Natural killer cell treated with Interleukin-12 subunit alpha and Interleukin-12 subunit beta and Interleukin-15 and Interleukin-18, amount 100 ng/mL, for 72 hours (primary cell): ENCODE measurements around the gene TAF1L. TPM values are rescaled to one million over a fixed set of nuclear protein-coding genes. Genes with fewer than 3 reads are reported as not detected.
"Not testable (repeated sequence)": the region's sequence is repeated elsewhere in the genome, so short reads cannot be mapped to it uniquely, and the experiment has no call there.

ENCODE experiments used
- ATAC-seq, 2 donors: fragments of 150-1000 bp; cut with Tn5 transposase in 1 of 2; sonication (Bioruptor Pico), chemical (Tn5 transposase) in 1 of 2; 2 replicates each; pipeline ENCODE4 v1.10.0; 2021
- DNase-seq: peaks from one replicate; pipeline ENCODE4 v3.0.0; 2022; ENCODE audit warnings: low spot score
- H3K27ac Mint-ChIP-seq, 2 donors: 1 replicate in 1 of 2; 2 replicates in 1 of 2; pipeline ENCODE4 v1.8.0; 2022; ENCODE audit warnings: mixed read lengths in 2 of 2, mild to moderate bottlenecking in 1 of 2, moderate library complexity in 1 of 2
- H3K27me3 Mint-ChIP-seq, 2 donors: 1 replicate in 1 of 2; 2 replicates in 1 of 2; pipeline ENCODE4 v1.8.0; 2022; ENCODE audit warnings: mixed read lengths in 2 of 2
- H3K36me3 Mint-ChIP-seq: one replicate; pipeline ENCODE4 v1.8.0; 2022; ENCODE audit warnings: mixed read lengths
- H3K4me1 Mint-ChIP-seq, 2 donors: 1 replicate in 1 of 2; 2 replicates in 1 of 2; pipeline ENCODE4 v1.8.0; 2022; ENCODE audit warnings: low read depth in 2 of 2, mixed read lengths in 2 of 2, mild to moderate bottlenecking in 1 of 2
- H3K4me3 Mint-ChIP-seq: one replicate; pipeline ENCODE4 v1.8.0; 2022; ENCODE audit warnings: mixed read lengths
- H3K9me3 Mint-ChIP-seq: 2 replicates; pipeline ENCODE4 v1.8.0; 2022; ENCODE audit warnings: mixed read lengths
- total RNA-seq, 2 donors: library from RNA; stranded (reverse); gene quantifications; one replicate each; pipeline ENCODE4 v1.2.3, GENCODE V29; 2022

The TAF1L gene, protein sequence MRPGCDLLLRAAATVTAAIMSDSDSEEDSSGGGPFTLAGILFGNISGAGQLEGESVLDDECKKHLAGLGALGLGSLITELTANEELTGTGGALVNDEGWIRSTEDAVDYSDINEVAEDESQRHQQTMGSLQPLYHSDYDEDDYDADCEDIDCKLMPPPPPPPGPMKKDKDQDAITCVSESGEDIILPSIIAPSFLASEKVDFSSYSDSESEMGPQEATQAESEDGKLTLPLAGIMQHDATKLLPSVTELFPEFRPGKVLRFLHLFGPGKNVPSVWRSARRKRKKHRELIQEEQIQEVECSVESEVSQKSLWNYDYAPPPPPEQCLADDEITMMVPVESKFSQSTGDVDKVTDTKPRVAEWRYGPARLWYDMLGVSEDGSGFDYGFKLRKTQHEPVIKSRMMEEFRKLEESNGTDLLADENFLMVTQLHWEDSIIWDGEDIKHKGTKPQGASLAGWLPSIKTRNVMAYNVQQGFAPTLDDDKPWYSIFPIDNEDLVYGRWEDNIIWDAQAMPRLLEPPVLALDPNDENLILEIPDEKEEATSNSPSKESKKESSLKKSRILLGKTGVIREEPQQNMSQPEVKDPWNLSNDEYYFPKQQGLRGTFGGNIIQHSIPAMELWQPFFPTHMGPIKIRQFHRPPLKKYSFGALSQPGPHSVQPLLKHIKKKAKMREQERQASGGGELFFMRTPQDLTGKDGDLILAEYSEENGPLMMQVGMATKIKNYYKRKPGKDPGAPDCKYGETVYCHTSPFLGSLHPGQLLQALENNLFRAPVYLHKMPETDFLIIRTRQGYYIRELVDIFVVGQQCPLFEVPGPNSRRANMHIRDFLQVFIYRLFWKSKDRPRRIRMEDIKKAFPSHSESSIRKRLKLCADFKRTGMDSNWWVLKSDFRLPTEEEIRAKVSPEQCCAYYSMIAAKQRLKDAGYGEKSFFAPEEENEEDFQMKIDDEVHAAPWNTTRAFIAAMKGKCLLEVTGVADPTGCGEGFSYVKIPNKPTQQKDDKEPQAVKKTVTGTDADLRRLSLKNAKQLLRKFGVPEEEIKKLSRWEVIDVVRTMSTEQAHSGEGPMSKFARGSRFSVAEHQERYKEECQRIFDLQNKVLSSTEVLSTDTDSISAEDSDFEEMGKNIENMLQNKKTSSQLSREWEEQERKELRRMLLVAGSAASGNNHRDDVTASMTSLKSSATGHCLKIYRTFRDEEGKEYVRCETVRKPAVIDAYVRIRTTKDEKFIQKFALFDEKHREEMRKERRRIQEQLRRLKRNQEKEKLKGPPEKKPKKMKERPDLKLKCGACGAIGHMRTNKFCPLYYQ (N-terminal part only)
- not detected for total RNA-seq

DNA sequence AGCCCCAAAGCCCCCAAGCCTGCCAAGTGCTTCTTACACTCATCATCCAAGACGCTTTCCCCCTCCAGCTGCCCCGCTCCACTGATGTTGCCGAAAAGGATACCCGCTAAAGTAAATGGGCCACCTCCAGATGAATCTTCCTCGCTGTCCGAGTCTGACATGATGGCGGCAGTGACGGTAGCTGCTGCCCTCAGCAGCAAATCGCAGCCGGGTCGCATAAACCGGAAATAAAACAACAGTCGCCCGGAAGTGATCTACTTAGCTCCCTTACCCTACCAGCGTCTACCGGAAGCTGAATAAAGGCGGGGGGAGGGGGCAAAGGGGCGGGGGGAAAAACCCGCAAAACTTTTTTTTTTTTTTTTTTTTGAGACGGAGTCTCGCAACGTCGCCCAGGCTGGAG is at the start of gene TAF1L:
TAF1L (minus strand) TSS at position 308 of the 400 bp plus-strand sequence; CDS start at position 218, 90 bp downstream.
- Mint-ChIP-seq H3K4me3 (no peak within 1 kb of the TSS), H3K9me3 (no peaks in the 10 kb centered on the region), H3K27ac (no peak within 1 kb of the TSS), H3K36me3 (no peaks in the 10 kb centered on the region), H3K27me3 (peaks cover 8 to 21% of the 10 kb centered on the region in 2 donors), H3K4me1 (no peaks in the 10 kb centered on the region)
- DNase-seq (no peak), ATAC-seq (no peak)

DNA sequence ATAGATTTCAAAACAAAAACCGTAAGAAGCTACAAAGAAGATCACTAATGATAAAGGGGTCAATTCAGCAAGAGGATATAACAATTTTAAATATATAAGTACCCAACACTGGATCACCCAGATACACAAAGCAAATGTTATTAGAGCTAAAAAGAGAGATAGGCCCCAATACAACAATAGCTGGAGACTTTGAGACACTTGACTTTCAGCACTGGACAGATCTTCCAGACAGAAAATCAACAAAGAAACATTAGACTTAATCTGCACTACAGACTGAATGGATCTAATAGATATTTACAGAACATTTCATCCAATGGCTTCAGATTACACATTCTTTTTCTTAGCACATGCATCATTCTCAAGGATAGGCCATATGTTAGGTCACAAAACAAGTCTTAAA is 46.3 kb upstream of the TAF1L start:
- H3K27ac Mint-ChIP-seq = no peak overlapping the region
- H3K36me3 Mint-ChIP-seq = peaks cover 24% of the 10 kb centered on the region
- no peak overlapping the region for H3K4me3 Mint-ChIP-seq
- H3K4me1 Mint-ChIP-seq = no peaks in the 10 kb centered on the region
- peaks cover 16% of the 10 kb centered on the region for H3K9me3 Mint-ChIP-seq
- peaks cover 0 to 26% of the 10 kb centered on the region in 2 donors for H3K27me3 Mint-ChIP-seq
- DNase-seq (no peak), ATAC-seq (no peak)

DNA sequence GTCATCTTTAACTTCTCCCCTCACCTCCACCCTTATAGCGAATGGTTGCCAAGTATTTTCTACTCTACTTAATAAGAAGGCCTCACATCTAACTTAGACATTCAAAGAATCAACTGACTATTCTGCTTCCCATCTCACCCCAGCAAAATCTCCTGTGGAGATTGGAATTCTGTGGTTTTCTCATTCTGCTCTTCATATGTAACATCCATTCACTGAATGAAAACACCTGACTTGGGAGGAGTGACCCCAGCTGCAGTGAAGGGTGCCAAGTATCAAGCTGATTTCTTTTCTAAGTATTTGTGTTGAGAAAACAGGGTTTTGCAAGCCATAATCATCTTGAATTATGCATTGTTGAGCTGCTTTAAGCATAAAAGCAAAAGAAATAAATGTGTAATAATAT is 42.5 kb upstream of the TAF1L start:
- Mint-ChIP-seq H3K4me3 (no peak overlapping the region), H3K27ac (no peak overlapping the region), H3K4me1 (no peaks in the 10 kb centered on the region), H3K36me3 (peaks cover 17% of the 10 kb centered on the region), H3K9me3 (peaks cover 11% of the 10 kb centered on the region), H3K27me3 (peaks cover 0 to 16% of the 10 kb centered on the region in 2 donors)
- ATAC-seq (no peak), DNase-seq (no peak)

DNA sequence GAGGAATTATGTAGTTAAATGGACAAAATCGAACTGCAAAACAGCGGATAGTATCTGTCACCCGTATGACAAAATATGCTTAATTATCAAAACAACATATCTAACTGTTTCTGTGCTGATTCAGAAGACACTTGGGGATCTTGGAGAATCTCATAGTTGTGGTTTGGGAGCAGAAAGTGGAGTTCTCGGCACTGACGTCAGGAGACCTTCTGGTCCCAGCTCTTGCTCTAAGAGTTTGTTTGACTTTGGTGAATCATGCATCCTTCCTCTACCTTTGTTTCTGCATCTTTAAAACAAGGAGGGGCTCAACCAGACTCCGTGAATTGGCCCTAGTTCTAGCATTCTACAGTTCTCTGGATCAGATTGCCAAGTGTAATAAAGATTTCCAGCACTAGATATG is 37.0 kb upstream of the TAF1L start:
- Mint-ChIP-seq H3K36me3 (no peaks in the 10 kb centered on the region), H3K4me3 (no peak overlapping the region), H3K27ac (no peak overlapping the region), H3K27me3 (peaks cover 0 to 3% of the 10 kb centered on the region in 2 donors), H3K4me1 (no peaks in the 10 kb centered on the region), H3K9me3 (peaks cover 4% of the 10 kb centered on the region)
- no peak for ATAC-seq
- no peak for DNase-seq

DNA sequence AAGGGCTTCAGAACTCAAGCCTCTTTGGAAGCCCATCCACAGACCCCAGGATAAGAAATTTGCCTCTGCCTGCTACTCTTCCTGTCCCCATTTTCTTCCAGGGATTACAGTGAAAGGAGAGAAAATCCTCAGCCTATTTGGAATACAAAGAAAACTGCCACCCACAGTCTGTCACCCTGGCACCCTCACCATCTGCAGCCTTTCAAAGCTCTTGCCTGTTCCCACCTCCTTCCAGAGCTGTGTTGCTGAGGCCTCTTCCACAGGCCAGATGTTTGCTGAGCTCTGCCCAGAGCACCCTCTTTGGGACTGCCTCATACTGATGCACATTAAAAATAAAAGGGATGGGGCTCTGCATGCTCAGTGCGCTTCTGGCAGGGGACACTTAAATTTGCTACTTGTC is 35.9 kb upstream of the TAF1L start:
- Mint-ChIP-seq H3K27me3 (no peaks in the 10 kb centered on the region), H3K4me3 (no peak overlapping the region), H3K36me3 (no peaks in the 10 kb centered on the region), H3K27ac (no peak overlapping the region), H3K9me3 (no peaks in the 10 kb centered on the region), H3K4me1 (no peaks in the 10 kb centered on the region)
- no peak for ATAC-seq
- no peak for DNase-seq

DNA sequence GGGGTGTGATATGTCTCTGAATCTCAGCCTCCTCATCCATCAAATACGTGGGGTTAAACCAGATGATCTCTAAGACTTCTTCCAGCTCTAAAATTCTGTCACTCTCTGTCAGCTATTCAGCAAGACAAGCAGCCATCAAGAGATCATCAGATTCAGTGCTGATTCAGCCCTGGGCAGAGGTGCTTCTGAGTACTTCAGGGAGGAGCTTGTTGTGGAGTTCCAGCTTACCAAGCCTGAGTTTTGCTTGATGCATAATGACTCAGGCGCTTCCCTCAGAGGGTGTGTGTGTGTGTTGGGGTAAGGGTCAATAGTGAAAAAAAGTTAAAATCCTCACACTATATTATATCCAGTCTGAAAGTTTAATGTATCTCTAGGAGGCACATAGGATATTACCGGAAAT is 29.6 kb upstream of the TAF1L start:
- no peaks in the 10 kb centered on the region for H3K4me1 Mint-ChIP-seq
- no peaks in the 10 kb centered on the region for H3K36me3 Mint-ChIP-seq
- ATAC-seq = no peak
- H3K9me3 Mint-ChIP-seq = no peaks in the 10 kb centered on the region
- H3K27ac Mint-ChIP-seq = no peak overlapping the region
- H3K4me3 Mint-ChIP-seq = no peak overlapping the region
- DNase-seq = no peak
- H3K27me3 Mint-ChIP-seq = peaks cover 2 to 6% of the 10 kb centered on the region in 2 donors

DNA sequence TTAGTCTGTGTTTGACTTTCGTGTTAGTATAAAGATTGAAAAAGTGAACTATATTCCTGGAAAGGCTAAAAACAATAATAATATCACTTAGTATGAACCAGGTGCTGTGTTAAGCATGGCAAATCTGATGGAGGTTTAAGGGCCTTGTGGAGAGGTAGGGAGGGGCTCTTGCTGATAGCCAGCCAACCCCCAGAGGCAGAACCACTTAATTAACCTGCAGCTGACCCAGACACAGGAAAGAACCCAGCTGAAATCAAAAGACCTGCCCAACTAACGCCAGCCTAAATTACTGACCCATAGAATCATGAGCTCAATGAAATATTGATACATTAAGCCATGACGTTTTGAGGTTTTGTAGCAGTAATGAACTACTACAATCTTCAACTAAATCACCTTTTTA is 28.3 kb upstream of the TAF1L start:
- H3K27me3 Mint-ChIP-seq = peaks cover 2 to 6% of the 10 kb centered on the region in 2 donors
- no peaks in the 10 kb centered on the region for H3K9me3 Mint-ChIP-seq
- H3K36me3 Mint-ChIP-seq = no peaks in the 10 kb centered on the region
- no peaks in the 10 kb centered on the region for H3K4me1 Mint-ChIP-seq
- no peak overlapping the region for H3K4me3 Mint-ChIP-seq
- DNase-seq (no peak), ATAC-seq (no peak)
- H3K27ac Mint-ChIP-seq = no peak overlapping the region

DNA sequence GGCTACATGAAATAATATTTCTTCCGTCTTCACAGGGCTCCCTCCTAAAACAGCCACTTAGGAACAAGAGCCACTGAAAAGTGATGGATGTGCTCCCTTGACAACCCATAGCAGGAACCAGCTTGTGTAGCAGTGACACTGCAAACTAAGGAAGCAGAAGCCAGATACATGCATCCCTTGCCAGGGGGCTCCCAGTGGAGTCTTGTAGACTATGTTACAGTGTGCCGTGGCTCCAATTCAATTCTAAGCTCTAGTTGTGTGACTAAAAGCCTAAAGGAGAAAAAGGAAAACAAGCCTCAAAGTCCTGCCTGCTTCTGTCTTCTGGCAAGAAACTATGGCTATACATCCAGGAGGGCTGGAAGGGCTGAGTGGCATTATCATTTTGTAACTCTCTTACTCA is 12.2 kb upstream of the TAF1L start:
- H3K9me3 Mint-ChIP-seq = peaks cover 7% of the 10 kb centered on the region
- no peak overlapping the region for H3K4me3 Mint-ChIP-seq
- DNase-seq (no peak), ATAC-seq (no peak)
- no peak overlapping the region for H3K27ac Mint-ChIP-seq
- peaks cover 0 to 15% of the 10 kb centered on the region in 2 donors for H3K27me3 Mint-ChIP-seq
- H3K4me1 Mint-ChIP-seq = no peaks in the 10 kb centered on the region
- no peaks in the 10 kb centered on the region for H3K36me3 Mint-ChIP-seq

DNA sequence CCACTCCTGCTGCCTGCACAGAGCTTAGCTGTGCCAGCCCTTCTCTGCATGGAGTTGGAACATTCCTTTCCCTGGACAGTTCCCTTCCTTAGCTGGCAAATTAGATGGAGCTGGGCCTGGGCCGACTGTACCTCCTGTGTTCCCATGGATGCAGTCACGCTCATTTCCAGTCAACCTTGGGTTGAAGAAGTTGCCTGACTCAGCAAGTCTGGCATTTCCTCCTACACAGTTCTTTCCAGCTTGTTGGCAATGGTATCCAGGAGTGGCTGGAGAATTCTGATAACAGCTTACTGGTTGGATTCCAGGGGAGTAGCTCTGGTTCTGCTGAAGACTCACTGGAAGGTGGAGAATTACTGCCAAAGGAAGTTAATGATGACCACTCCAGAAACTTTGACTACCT is 9.2 kb upstream of the TAF1L start:
- ATAC-seq (no peak), DNase-seq (no peak)
- peaks cover 3% of the 10 kb centered on the region for H3K9me3 Mint-ChIP-seq
- H3K36me3 Mint-ChIP-seq = no peaks in the 10 kb centered on the region
- no peaks in the 10 kb centered on the region for H3K4me1 Mint-ChIP-seq
- peaks cover 6 to 27% of the 10 kb centered on the region in 2 donors for H3K27me3 Mint-ChIP-seq
- no peak overlapping the region for H3K27ac Mint-ChIP-seq
- no peak overlapping the region for H3K4me3 Mint-ChIP-seq

DNA sequence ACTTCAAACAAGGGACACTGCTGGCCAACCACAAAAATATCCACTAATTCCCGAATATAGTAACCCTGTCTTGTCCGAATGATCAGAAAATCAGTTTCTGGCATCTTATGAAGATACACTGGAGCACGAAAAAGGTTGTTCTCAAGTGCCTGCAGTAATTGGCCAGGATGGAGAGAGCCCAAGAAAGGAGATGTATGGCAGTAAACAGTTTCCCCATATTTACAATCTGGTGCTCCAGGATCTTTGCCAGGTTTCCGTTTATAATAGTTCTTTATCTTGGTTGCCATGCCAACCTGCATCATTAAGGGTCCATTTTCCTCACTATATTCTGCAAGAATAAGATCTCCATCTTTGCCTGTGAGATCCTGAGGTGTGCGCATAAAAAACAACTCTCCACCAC is 2.3 kb downstream of the TAF1L start:
- H3K4me3 Mint-ChIP-seq, H3K36me3 Mint-ChIP-seq, H3K9me3 Mint-ChIP-seq, ATAC-seq, H3K27ac Mint-ChIP-seq, H3K4me1 Mint-ChIP-seq, DNase-seq: not testable (repeated sequence)
- peaks cover 7 to 13% of the 10 kb centered on the region in 2 donors for H3K27me3 Mint-ChIP-seq

DNA sequence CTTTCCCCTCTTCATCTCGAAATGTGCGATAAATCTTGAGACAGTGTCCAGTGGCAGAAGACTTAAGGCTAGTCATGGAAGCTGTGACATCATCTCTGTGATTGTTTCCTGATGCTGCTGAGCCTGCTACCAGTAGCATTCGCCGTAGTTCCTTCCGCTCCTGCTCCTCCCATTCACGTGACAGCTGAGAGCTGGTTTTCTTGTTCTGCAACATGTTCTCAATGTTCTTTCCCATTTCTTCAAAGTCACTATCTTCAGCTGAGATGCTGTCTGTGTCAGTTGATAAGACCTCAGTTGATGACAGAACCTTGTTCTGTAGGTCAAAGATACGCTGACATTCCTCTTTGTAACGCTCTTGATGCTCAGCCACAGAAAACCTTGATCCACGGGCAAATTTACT is 3.5 kb downstream of the TAF1L start:
- H3K9me3 Mint-ChIP-seq = no peaks in the 10 kb centered on the region
- H3K4me1 Mint-ChIP-seq = no peaks in the 10 kb centered on the region
- no peak for DNase-seq
- peaks cover 7 to 12% of the 10 kb centered on the region in 2 donors for H3K27me3 Mint-ChIP-seq
- ATAC-seq = no peak
- H3K36me3 Mint-ChIP-seq = no peaks in the 10 kb centered on the region
- H3K27ac Mint-ChIP-seq = no peak overlapping the region
- no peak overlapping the region for H3K4me3 Mint-ChIP-seq

DNA sequence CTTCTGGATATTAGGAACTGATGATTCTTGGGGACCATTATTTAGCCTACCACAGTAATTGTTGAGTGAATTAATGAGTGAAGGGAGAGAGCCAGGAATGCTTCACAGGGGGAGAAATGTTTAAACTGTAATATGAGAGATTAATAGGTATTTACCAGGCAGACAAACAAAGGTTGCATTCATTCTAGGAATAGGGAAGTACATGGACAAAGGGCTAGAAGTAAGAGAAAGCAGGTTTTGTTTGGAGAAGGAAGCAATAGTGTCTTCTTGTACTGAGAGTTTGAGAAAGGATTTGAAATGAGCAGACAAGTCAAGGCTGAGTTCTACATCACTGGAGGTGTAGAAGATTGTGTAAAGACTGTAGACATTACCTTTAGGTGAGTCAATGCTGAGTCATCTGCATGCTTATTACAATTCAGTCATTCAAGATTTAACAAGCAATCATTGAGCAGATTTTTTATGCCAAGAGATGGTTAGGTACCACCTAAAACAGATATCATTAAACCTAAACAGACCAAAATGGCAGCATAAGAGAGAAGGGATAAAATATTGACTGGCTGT is 8.0 kb downstream of the TAF1L start:
- DNase-seq = no peak
- H3K4me1 Mint-ChIP-seq = no peaks in the 10 kb centered on the region
- no peak for ATAC-seq
- no peaks in the 10 kb centered on the region for H3K9me3 Mint-ChIP-seq
- no peak overlapping the region for H3K4me3 Mint-ChIP-seq
- peaks cover 7 to 12% of the 10 kb centered on the region in 2 donors for H3K27me3 Mint-ChIP-seq
- no peaks in the 10 kb centered on the region for H3K36me3 Mint-ChIP-seq
- H3K27ac Mint-ChIP-seq = no peak overlapping the region

DNA sequence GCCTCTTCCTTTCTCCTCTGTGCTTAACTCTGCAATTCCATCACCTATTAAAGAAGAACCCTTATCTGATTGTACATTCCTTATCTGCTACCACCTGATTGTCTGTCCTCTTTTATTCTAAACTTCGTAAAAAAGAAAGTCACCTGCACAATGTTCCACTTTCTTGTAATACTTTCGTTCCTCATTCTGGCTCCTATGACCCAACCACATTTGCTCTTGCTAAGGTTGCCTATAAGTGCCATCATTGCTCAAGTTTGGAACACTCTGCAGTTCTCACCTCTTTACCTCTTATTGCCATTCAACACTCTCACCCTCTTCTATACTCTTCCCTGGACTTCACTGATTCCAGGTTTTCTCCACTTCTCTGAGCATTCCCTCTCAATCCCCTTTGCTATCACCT is 10.1 kb downstream of the TAF1L start:
- H3K27ac Mint-ChIP-seq = no peak overlapping the region
- DNase-seq (no peak), ATAC-seq (no peak)
- H3K4me3 Mint-ChIP-seq = no peak overlapping the region
- H3K4me1 Mint-ChIP-seq = no peaks in the 10 kb centered on the region
- no peaks in the 10 kb centered on the region for H3K36me3 Mint-ChIP-seq
- H3K9me3 Mint-ChIP-seq = no peaks in the 10 kb centered on the region
- peaks cover 9 to 25% of the 10 kb centered on the region in 2 donors for H3K27me3 Mint-ChIP-seq
